Coronary artery (tissue), 2 donors: ENCODE measurements around the gene GINS3.

Experiments
- DNase-seq: peaks from one replicate; pipeline ENCODE4 v3.0.0-alpha.2; 2017; ENCODE audit warnings: low spot score
- H3K27ac ChIP-seq, 2 donors: fragments of 200-600 bp; sonication (generic); one replicate each; pipeline ENCODE4 v1.5.1; 2016 to 2019
- H3K4me3 ChIP-seq: fragments of 200-600 bp; sonication (generic); 2 replicates; pipeline ENCODE4 v1.5.1; 2016; ENCODE audit warnings: mild to moderate bottlenecking, moderate library complexity
- CTCF ChIP-seq: fragments of 200-600 bp; sonication (generic); IDR thresholded peaks from one replicate; pipeline ENCODE4 v1.5.1; 2019; ENCODE audit warnings: antibody characterized with exemption

The GINS3 gene

GRCh38 chr16:58360041-58360634 is 32.1 kb upstream of the GINS3 start:
- Histone ChIP-seq H3K4me3 (no peak overlapping the region), H3K27ac (no peak overlapping the region)
- no peak for DNase-seq
- TF ChIP-seq CTCF: no peak

GRCh38 chr16:58361726-58362125 is 30.5 kb upstream of the GINS3 start:
- no peak for TF ChIP-seq CTCF
- DNase-seq: no peak
- H3K4me3 ChIP-seq: no peak overlapping the region
- no peak overlapping the region for H3K27ac ChIP-seq

- TF ChIP-seq CTCF: no peak
These were observed 28.4 kb upstream of the GINS3 start for GRCh38 chr16:58363746-58364393.

GRCh38 chr16:58365623-58366022 is 26.6 kb upstream of the GINS3 start:
- Histone ChIP-seq H3K4me3 (no peak overlapping the region), H3K27ac (no peak overlapping the region)
- no peak for TF ChIP-seq CTCF
- DNase-seq: no peak

More at GRCh38 chr16:58363746-58364393, 28.4 kb upstream of the GINS3 start:
- no peak overlapping the region for H3K27ac ChIP-seq
- H3K4me3 ChIP-seq: no peak overlapping the region
- DNase-seq: no peak

- no peak overlapping the region for H3K4me3 ChIP-seq
- no peak for TF ChIP-seq CTCF
- no peak overlapping the region for H3K27ac ChIP-seq
- DNase-seq: no peak
These were observed 25.8 kb upstream of the GINS3 start for GRCh38 chr16:58366247-58367031.

- TF ChIP-seq CTCF: no peak
- no peak for DNase-seq
- no peak overlapping the region for H3K4me3 ChIP-seq
- H3K27ac ChIP-seq: no peak overlapping the region
These were observed 25.0 kb upstream of the GINS3 start for GRCh38 chr16:58367252-58367651.
